ENCODE data around the gene FAM149A.

GRCh38 chr4:186146458-186146857, 42.0 kb downstream of the FAM149A start:
- TF ChIP-seq CTCF (conservative IDR thresholded peaks at IDR 0.05; ENCODE audit: low read length): no peak
- no peak for TF ChIP-seq EZH2phosphoT487 (IDR thresholded peaks at IDR 0.05; ENCODE audit: borderline replicate concordance, low read depth, low read length)
